ENCODE measurements around the gene FTH1. TPM values are rescaled to one million over a fixed set of nuclear protein-coding genes. Genes with fewer than 3 reads are reported as not detected.
A peak's percentile ranks its signal among the peaks of the same experiment; 100 is the strongest.

The FTH1 gene
- total and polyA plus RNA-seq, 2 of the 13 experiments (the other 11 are each of a cell fraction or from before 2014, with no cell fraction given) = 607 to 760 TPM

GRCh38 chr11:61999141-61999975 is 31.9 kb upstream of the FTH1 start (continued):
- peak; percentile 54; the same call in 1 of the 2 replicates for TF ChIP-seq SOX13 (IDR thresholded peaks at IDR 0.05)
- TF ChIP-seq SOX13 (CRISPR knock-in tag; conservative IDR thresholded peaks at IDR 0.05 in 1 of 2, IDR thresholded peaks at IDR 0.05 in 1 of 2) = peak in 1 of 2 experiments; percentile 89; a peak in 2 of 4 replicates
- TF ChIP-seq YEATS2 (CRISPR knock-in tag; IDR thresholded peaks at IDR 0.05; ENCODE audit: borderline replicate concordance) = peak; percentile 18; the same call in 1 of the 2 replicates
- no peak for TF ChIP-seq KIAA2018 (CRISPR knock-in tag; IDR thresholded peaks at IDR 0.05; ENCODE audit: borderline replicate concordance)
- no peak for TF ChIP-seq DBP (CRISPR knock-in tag; IDR thresholded peaks at IDR 0.05; ENCODE audit: not compliant biosample characterization)
- no peak for TF ChIP-seq KLF9 (CRISPR knock-in tag; IDR thresholded peaks at IDR 0.05; ENCODE audit: low read depth)
- TF ChIP-seq ZNF317 (CRISPR knock-in tag; IDR thresholded peaks at IDR 0.05) = no peak
- TF ChIP-seq BCL6 (CRISPR knock-in tag; IDR thresholded peaks at IDR 0.05) = 0 out of 2 replicates have a peak, but pooled peaks have one; percentile 24
- TF ChIP-seq TEAD2 (CRISPR knock-in tag; IDR thresholded peaks at IDR 0.05) = no peak
- TF ChIP-seq RERE (CRISPR knock-in tag; IDR thresholded peaks at IDR 0.05; ENCODE audit: low read depth) = no peak
- 0 out of 4 replicates have a peak, but pooled peaks of 1 of the 2 experiments have one; percentile 40 for TF ChIP-seq POLR2A (IDR thresholded peaks at IDR 0.05; ENCODE audit: insufficient read depth in 1 of 2, low read depth in 2 of 2, low read length in 2 of 2)
- TF ChIP-seq ZFP36L2 (CRISPR knock-in tag; IDR thresholded peaks at IDR 0.05) = no peak
- no peak for TF ChIP-seq MEIS2 (CRISPR knock-in tag; IDR thresholded peaks at IDR 0.05)
- TF ChIP-seq ZNF121 (CRISPR knock-in tag; IDR thresholded peaks at IDR 0.05) = peak; percentile 69

All from HepG2 (cell line).